ENCODE measurements around the gene GPC5. TPM values are rescaled to one million over a fixed set of nuclear protein-coding genes. Genes with fewer than 3 reads are reported as not detected.

Gene GPC5
- total and polyA plus RNA-seq, 7 donors = 0.23 TPM; not detected in 6

DNA sequence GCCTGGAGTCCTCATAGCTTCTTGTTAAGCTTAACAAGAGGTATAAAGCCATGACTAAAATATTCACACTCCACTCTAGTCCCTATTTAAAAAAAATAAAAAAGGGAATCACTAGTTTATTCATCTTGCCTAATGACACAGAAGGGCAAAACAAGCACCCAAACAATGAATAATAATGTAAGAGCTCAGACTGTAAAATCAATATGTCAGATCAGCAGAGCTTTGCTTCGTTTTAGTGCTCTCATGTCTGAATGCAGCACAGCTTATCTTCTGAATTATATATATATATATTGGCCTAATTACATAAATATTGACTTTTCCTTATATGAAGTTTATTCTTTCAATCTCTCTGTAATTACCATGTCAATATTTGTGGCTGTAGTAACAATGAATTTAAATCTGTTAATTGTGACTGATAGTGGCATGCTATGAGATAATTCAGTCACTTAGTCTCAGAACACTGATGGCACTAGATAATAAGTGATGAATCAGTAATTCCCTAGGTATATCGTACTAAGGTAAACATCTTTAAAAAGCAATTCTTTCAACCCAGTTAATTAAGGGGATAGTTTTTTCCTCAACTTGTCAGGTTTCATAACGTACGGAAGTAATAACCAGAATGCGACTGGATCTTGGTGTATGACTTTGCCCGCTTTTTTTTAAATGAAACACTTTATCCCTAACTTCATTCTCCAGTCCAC is 1466.3 kb downstream of the GPC5 start:
- WGBS, 3 donors = 88 to 92% (median 89%) methylated on average over 6 of the region's 6 CpGs
- Histone ChIP-seq H3K27ac (no peak overlapping the region), H3K4me3 (no peak overlapping the region), H3K4me1 (no peaks in the 10 kb centered on the region), H3K27me3 (ENCODE audit: insufficient read depth in 3 of 3, low read length in 2 of 3) (no peaks in the 10 kb centered on the region), H3K36me3 (ENCODE audit: insufficient read depth in 1 of 2, low read depth in 1 of 2) (no peaks in the 10 kb centered on the region), H3K9me3 (no peaks in the 10 kb centered on the region)
- intact Hi-C loops (cut with DNase I) = no loop called here
- TF ChIP-seq, protein P1, sequence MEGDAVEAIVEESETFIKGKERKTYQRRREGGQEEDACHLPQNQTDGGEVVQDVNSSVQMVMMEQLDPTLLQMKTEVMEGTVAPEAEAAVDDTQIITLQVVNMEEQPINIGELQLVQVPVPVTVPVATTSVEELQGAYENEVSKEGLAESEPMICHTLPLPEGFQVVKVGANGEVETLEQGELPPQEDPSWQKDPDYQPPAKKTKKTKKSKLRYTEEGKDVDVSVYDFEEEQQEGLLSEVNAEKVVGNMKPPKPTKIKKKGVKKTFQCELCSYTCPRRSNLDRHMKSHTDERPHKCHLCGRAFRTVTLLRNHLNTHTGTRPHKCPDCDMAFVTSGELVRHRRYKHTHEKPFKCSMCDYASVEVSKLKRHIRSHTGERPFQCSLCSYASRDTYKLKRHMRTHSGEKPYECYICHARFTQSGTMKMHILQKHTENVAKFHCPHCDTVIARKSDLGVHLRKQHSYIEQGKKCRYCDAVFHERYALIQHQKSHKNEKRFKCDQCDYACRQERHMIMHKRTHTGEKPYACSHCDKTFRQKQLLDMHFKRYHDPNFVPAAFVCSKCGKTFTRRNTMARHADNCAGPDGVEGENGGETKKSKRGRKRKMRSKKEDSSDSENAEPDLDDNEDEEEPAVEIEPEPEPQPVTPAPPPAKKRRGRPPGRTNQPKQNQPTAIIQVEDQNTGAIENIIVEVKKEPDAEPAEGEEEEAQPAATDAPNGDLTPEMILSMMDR (IDR thresholded peaks at IDR 0.05) = no peak
- ATAC-seq (no peak), DNase-seq (no peak)

- DNase-seq (no peak), ATAC-seq (no peak)
- Histone ChIP-seq H3K27me3 (ENCODE audit: insufficient read depth in 3 of 3, low read length in 2 of 3) (no peaks in the 10 kb centered on the region), H3K4me3 (no peak overlapping the region), H3K27ac (no peak overlapping the region), H3K9me3 (no peaks in the 10 kb centered on the region), H3K4me1 (no peaks in the 10 kb centered on the region), H3K36me3 (ENCODE audit: insufficient read depth in 1 of 2, low read depth in 1 of 2) (no peaks in the 10 kb centered on the region)
- intact Hi-C loops (cut with DNase I) = no loop called here
- TF ChIP-seq, protein P1 (IDR thresholded peaks at IDR 0.05) = no peak
- WGBS, 3 donors = 74 to 75% (median 74%) methylated on average over 3 of the region's 3 CpGs
Observed at GRCh38 chr13:92873029-92873428, 1474.6 kb downstream of the GPC5 start.

GRCh38 chr13:92886535-92887077 is 1488.2 kb downstream of the GPC5 start:
- TF ChIP-seq, protein P1 (IDR thresholded peaks at IDR 0.05) = no peak
- no peak for DNase-seq
- Histone ChIP-seq H3K36me3 (ENCODE audit: insufficient read depth in 1 of 2, low read depth in 1 of 2) (no peaks in the 10 kb centered on the region), H3K4me3 (no peak overlapping the region), H3K27ac (no peak overlapping the region), H3K27me3 (ENCODE audit: insufficient read depth in 3 of 3, low read length in 2 of 3) (no peaks in the 10 kb centered on the region), H3K9me3 (no peaks in the 10 kb centered on the region), H3K4me1 (no peaks in the 10 kb centered on the region)
- intact Hi-C loops (cut with DNase I) = no loop called here
- no peak for ATAC-seq
- 41 to 69% (median 42%) methylated on average over 1 of the region's 1 CpG for WGBS, 3 donors

GRCh38 chr13:92894447-92894846 is 1496.0 kb downstream of the GPC5 start:
- no peak for ATAC-seq
- 37 to 48% (median 40%) methylated on average over 3 of the region's 3 CpGs for WGBS, 3 donors
- TF ChIP-seq, protein P1 (IDR thresholded peaks at IDR 0.05) = no peak
- no peak overlapping the region for H3K27ac ChIP-seq
- no peaks in the 10 kb centered on the region for H3K4me1 ChIP-seq
- no peaks in the 10 kb centered on the region for H3K36me3 ChIP-seq (ENCODE audit: insufficient read depth in 1 of 2, low read depth in 1 of 2)
- intact Hi-C loops (cut with DNase I) = no loop called here
- no peak overlapping the region for H3K4me3 ChIP-seq
- H3K9me3 ChIP-seq = no peaks in the 10 kb centered on the region
- DNase-seq = no peak
- H3K27me3 ChIP-seq (ENCODE audit: insufficient read depth in 3 of 3, low read length in 2 of 3) = no peaks in the 10 kb centered on the region
